HG02678 (cell line): ENCODE measurements around the gene C10orf62.

Source experiments
- ATAC-seq: cut with Tn5 transposase; IDR thresholded peaks from one replicate; pipeline ENCODE4 v1.9.1; 2021; ENCODE audit warnings: mild to moderate bottlenecking, moderate library complexity; ENCODE audit not compliant: unreplicated experiment

Gene C10orf62

GRCh38 chr10:97584798-97585438, 4.6 kb upstream of the C10orf62 start:
- ATAC-seq, result no peak

- no peak for ATAC-seq
Measured at GRCh38 chr10:97585439-97585811, 4.1 kb upstream of the C10orf62 start.

GRCh38 chr10:97587183-97587582, 2.3 kb upstream of the C10orf62 start:
- no peak for ATAC-seq

GRCh38 chr10:97590082-97590747, 694 bp downstream of the C10orf62 start:
- ATAC-seq, result no peak

GRCh38 chr10:97590748-97591495, 1.4 kb downstream of the C10orf62 start:
- ATAC-seq, result no peak

- ATAC-seq, result no peak
Measured at GRCh38 chr10:97593421-97593820, 3.9 kb downstream of the C10orf62 start.

- no peak for ATAC-seq
Measured at GRCh38 chr10:97596101-97597082, 6.9 kb downstream of the C10orf62 start.

GRCh38 chr10:97597778-97598177, 8.3 kb downstream of the C10orf62 start:
- no peak for ATAC-seq

- ATAC-seq, result no peak
Measured at GRCh38 chr10:97598407-97599271, 9.1 kb downstream of the C10orf62 start.

- no peak for ATAC-seq
Measured at GRCh38 chr10:97599272-97599619, 9.7 kb downstream of the C10orf62 start.

- ATAC-seq, result no peak
Measured at GRCh38 chr10:97600616-97601015, 11.1 kb downstream of the C10orf62 start.

GRCh38 chr10:97601268-97602215, 12.0 kb downstream of the C10orf62 start:
- no peak for ATAC-seq

- ATAC-seq, result no peak
Measured at GRCh38 chr10:97607095-97607636, 17.6 kb downstream of the C10orf62 start.

- ATAC-seq, result no peak
Measured at GRCh38 chr10:97608991-97609561, 19.6 kb downstream of the C10orf62 start.

- ATAC-seq, result no peak
Measured at GRCh38 chr10:97611473-97611872, 22.0 kb downstream of the C10orf62 start.

- no peak for ATAC-seq
Measured at GRCh38 chr10:97612386-97612785, 22.9 kb downstream of the C10orf62 start.

- ATAC-seq, result no peak
Measured at GRCh38 chr10:97618285-97618684, 28.8 kb downstream of the C10orf62 start.

GRCh38 chr10:97618733-97619132, 29.2 kb downstream of the C10orf62 start:
- ATAC-seq, result no peak
